BE2C (cell line): Measurements from ENCODE around the gene TNFAIP8L1.

Source experiments
- DNase-seq: peaks from one replicate; pipeline ENCODE4 v3.0.0-alpha.2; 2020
- H3K27me3 ChIP-seq: fragments of 250-450 bp; sonication (Bioruptor Pico); 2 replicates; pipeline ENCODE4 v1.5.1; 2020; ENCODE audit warnings: mild to moderate bottlenecking
- H3K36me3 ChIP-seq: fragments of 250-450 bp; sonication (Bioruptor Pico); 2 replicates; pipeline ENCODE4 v1.5.1; 2020; ENCODE audit warnings: mild to moderate bottlenecking
- H3K4me1 ChIP-seq: fragments of 250-450 bp; sonication (Bioruptor Pico); 2 replicates; pipeline ENCODE4 v1.5.1; 2020
- H3K4me3 ChIP-seq: 2 replicates; pipeline ENCODE4 v1.5.1; 2011; ENCODE audit warnings: low read depth, low read length
- H3K9me3 ChIP-seq: fragments of 250-450 bp; sonication (Bioruptor Pico); 2 replicates; pipeline ENCODE4 v1.5.1; 2020
- TF ChIP-seq, protein P1 (sequence below): IDR thresholded peaks from 2 replicates; pipeline ENCODE4 v1.5.1; 2012; ENCODE audit warnings: mild to moderate bottlenecking, low read depth, low read length

Gene TNFAIP8L1

DNA sequence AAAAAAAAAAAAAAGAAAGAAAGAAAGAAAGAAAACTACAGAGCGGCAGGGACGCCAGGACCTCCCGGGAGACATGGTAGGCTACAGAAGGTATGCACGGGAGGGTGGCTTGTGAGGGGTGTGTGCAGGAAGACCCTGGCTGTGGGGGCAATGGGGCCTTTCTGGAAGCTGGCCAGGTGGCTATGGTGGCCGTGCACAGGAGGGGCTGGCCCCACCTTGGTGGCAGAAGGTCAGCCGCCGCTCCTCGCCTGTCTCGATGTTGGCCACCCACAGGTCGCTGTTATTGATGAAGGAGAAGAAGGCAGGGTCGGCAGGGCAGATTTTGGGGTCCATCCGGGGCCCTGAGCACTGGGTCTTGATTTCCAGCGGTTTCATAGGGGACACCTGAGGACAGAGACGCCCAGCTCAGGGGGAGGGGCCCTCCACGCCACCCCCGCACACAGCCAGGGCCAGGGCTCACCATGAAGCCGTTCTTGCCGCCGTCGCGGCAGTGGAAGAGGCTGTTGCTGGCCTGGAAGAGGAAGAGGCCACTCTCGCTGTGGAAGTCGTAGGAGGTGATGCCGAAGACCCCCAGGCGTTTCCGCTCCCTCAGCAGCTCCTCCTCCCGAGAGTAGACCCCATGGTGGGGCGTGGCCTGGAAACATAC lies 64.5 kb downstream of the TNFAIP8L1 start:
- TF ChIP-seq, protein P1, sequence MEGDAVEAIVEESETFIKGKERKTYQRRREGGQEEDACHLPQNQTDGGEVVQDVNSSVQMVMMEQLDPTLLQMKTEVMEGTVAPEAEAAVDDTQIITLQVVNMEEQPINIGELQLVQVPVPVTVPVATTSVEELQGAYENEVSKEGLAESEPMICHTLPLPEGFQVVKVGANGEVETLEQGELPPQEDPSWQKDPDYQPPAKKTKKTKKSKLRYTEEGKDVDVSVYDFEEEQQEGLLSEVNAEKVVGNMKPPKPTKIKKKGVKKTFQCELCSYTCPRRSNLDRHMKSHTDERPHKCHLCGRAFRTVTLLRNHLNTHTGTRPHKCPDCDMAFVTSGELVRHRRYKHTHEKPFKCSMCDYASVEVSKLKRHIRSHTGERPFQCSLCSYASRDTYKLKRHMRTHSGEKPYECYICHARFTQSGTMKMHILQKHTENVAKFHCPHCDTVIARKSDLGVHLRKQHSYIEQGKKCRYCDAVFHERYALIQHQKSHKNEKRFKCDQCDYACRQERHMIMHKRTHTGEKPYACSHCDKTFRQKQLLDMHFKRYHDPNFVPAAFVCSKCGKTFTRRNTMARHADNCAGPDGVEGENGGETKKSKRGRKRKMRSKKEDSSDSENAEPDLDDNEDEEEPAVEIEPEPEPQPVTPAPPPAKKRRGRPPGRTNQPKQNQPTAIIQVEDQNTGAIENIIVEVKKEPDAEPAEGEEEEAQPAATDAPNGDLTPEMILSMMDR, result no peak
- Histone ChIP-seq H3K27me3 (no peaks in the 10 kb centered on the region), H3K4me1 (no peaks in the 10 kb centered on the region), H3K4me3 (no peak overlapping the region), H3K9me3 (no peaks in the 10 kb centered on the region), H3K36me3 (peaks cover 54% of the 10 kb centered on the region)
- no peak for DNase-seq

DNA sequence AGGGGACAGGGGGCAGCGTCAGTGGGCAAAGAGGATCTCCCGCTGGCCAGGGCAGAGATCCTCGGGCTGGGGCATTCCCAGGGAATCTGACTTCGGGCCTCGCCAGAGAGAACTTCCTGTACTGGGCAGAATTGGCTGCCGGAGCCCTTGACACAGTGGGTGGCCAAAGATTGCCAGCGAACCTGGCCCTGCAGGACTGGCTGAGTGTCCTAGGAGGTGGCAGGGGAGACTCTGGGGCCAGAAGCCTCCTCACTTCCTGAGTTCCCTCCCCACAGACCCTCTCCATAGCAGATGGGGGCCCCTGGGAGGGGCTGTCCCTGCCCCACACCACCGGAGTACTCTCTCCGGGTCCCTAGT lies 65.0 kb downstream of the TNFAIP8L1 start:
- H3K27me3 ChIP-seq, result no peaks in the 10 kb centered on the region
- DNase-seq, result no peak
- H3K9me3 ChIP-seq, result no peaks in the 10 kb centered on the region
- TF ChIP-seq, protein P1, result no peak
- no peaks in the 10 kb centered on the region for H3K4me1 ChIP-seq
- no peak overlapping the region for H3K4me3 ChIP-seq
- H3K36me3 ChIP-seq, result peaks cover 52% of the 10 kb centered on the region
